ENCODE measurements around the gene SAMD7.
A peak's percentile ranks its signal among the peaks of the same experiment; 100 is the strongest.

Gene SAMD7

GRCh38 chr3:169911272-169911671, at the start of gene SAMD7:
SAMD7 (plus strand) TSS chr3:169911572; CDS start chr3:169919499, 7,927 bp downstream.
- no peak for DNase-seq (ENCODE audit: low read depth)

GRCh38 chr3:169861871-169862270, 49.5 kb upstream of the SAMD7 start:
- no peak for DNase-seq (ENCODE audit: low read depth)

GRCh38 chr3:169863458-169863899, 47.9 kb upstream of the SAMD7 start:
- peak; percentile 71 for DNase-seq (ENCODE audit: low read depth)

- DNase-seq (ENCODE audit: low read depth): no peak
Measured at GRCh38 chr3:169864270-169864669, 47.1 kb upstream of the SAMD7 start.

- DNase-seq (ENCODE audit: low read depth): no peak
Measured at GRCh38 chr3:169865176-169865767, 46.1 kb upstream of the SAMD7 start.

- no peak for DNase-seq (ENCODE audit: low read depth)
Measured at GRCh38 chr3:169867584-169868210, 43.7 kb upstream of the SAMD7 start.

GRCh38 chr3:169868369-169868768, 43.0 kb upstream of the SAMD7 start:
- no peak for DNase-seq (ENCODE audit: low read depth)

GRCh38 chr3:169869484-169870220, 41.7 kb upstream of the SAMD7 start, which contains the start of gene LRRC31:
LRRC31 (minus strand) TSS chr3:169869935; CDS start chr3:169869807, 128 bp downstream.
- no peak for DNase-seq (ENCODE audit: low read depth)

GRCh38 chr3:169871129-169871886, 40.1 kb upstream of the SAMD7 start:
- no peak for DNase-seq (ENCODE audit: low read depth)

- DNase-seq (ENCODE audit: low read depth): peak; percentile 9
Measured at GRCh38 chr3:169879013-169879557, 32.3 kb upstream of the SAMD7 start.

GRCh38 chr3:169879845-169880575, 31.4 kb upstream of the SAMD7 start:
- no peak for DNase-seq (ENCODE audit: low read depth)

- DNase-seq (ENCODE audit: low read depth): no peak
Measured at GRCh38 chr3:169880576-169881250, 30.7 kb upstream of the SAMD7 start.

GRCh38 chr3:169886671-169887070, 24.7 kb upstream of the SAMD7 start:
- DNase-seq (ENCODE audit: low read depth): no peak

- no peak for DNase-seq (ENCODE audit: low read depth)
Measured at GRCh38 chr3:169891886-169892285, 19.5 kb upstream of the SAMD7 start.

- no peak for DNase-seq (ENCODE audit: low read depth)
Measured at GRCh38 chr3:169894110-169894509, 17.3 kb upstream of the SAMD7 start.

- no peak for DNase-seq (ENCODE audit: low read depth)
Measured at GRCh38 chr3:169895072-169895471, 16.3 kb upstream of the SAMD7 start.

- no peak for DNase-seq (ENCODE audit: low read depth)
Measured at GRCh38 chr3:169897284-169897683, 14.1 kb upstream of the SAMD7 start.

GRCh38 chr3:169901453-169901852, 9.9 kb upstream of the SAMD7 start:
- DNase-seq (ENCODE audit: low read depth): no peak

- no peak for DNase-seq (ENCODE audit: low read depth)
Measured at GRCh38 chr3:169905404-169905803, 6.0 kb upstream of the SAMD7 start.

GRCh38 chr3:169907476-169907875, 3.9 kb upstream of the SAMD7 start:
- no peak for DNase-seq (ENCODE audit: low read depth)

- DNase-seq (ENCODE audit: low read depth): no peak
Measured at GRCh38 chr3:169907944-169908343, 3.4 kb upstream of the SAMD7 start.

All from amniotic epithelial cell (primary cell).